CD4-positive, alpha-beta T cell treated with Interleukin-2 at 100 ng/mL for 4 hours (primary cell): ENCODE results near the gene BAIAP2.
"Not testable (repeated sequence)": the region's sequence is repeated elsewhere in the genome, so short reads cannot be mapped to it uniquely, and the experiment has no call there.

Source experiments
- DNase-seq: peaks from one replicate; pipeline ENCODE4 v3.0.0-alpha.2; 2020; ENCODE audit warnings: low spot score

BAIAP2 gene

DNA sequence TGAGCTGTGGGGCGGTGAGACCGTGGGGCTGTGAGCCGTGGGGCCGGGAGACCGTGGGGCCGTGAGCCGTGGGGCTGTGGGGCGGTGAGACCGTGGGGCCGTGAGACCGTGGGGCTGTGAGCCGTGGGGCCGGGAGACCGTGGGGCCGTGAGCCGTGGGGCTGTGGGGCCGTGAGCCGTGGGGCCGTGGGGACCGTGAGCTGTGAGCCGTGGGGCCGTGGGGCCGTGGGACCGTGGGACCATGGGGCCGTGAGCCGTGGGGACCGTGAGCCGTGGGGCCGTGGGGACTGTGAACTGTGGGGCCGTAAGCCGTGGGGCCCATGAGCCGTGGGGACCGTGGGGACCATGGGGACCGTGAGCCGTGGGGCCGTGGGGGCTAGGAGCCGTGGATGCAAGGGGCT, 105.7 kb downstream of the BAIAP2 start:
- DNase-seq, result no peak

DNA sequence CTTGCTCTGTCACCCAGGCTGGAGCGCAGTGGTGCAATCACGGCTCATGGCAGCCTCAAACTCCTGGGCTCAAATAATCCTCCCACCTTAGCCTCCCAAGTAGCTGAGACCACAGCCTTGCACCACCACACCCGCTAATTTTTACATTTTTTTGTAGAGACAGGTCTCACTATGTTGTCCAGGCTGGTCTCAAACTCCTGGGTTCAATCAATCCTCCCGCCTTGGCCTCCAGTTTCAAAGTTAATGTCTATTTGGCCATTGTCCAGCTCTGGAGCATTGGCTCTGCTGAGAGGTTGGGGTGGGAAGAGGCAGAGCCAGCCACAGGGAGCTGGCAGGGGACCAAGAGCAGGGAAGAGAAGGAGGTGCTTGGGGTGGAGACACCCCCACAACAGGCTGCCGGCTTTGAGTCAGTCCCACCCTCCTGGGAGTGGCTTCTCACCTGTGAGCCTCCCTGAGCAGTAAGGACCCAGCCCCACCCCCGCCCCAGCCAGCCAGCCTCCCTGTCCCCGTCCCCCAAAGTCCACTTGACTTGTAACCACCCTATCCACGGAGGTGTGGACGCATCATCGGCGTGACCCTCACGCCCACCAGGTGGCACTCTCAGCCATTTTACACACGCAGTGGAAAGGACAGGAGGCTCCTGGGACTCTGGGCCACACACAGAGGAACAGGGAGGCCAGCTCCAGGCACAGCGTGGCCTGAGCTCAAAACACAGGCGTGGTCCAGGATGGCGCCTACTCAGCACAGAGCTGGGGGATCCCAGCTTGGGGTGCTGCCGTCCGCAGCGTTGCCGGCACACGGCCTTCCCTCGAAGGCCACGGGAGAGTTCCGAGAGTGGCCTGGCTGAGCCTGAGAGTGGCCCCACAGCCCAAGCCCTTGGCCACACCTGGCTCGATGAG, 107.6 kb downstream of the BAIAP2 start:
- DNase-seq, result peak; percentile 61

DNA sequence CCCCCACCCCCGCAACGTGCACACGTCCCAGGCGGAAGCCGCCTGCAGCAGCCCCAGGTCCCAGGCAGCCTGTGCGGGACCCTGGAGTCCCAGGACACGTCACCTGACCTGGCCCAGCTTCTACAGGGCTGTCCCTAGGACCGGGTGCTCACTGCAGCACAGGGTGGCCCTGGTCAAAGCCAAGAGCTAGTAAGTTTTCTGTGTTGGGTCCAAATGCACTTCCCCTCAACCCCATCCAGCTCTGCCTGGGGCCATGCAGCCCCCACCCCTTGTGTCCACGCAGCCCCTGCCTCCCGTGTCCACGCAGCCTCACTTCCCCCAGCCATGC, 108.2 kb downstream of the BAIAP2 start:
- no peak for DNase-seq

DNA sequence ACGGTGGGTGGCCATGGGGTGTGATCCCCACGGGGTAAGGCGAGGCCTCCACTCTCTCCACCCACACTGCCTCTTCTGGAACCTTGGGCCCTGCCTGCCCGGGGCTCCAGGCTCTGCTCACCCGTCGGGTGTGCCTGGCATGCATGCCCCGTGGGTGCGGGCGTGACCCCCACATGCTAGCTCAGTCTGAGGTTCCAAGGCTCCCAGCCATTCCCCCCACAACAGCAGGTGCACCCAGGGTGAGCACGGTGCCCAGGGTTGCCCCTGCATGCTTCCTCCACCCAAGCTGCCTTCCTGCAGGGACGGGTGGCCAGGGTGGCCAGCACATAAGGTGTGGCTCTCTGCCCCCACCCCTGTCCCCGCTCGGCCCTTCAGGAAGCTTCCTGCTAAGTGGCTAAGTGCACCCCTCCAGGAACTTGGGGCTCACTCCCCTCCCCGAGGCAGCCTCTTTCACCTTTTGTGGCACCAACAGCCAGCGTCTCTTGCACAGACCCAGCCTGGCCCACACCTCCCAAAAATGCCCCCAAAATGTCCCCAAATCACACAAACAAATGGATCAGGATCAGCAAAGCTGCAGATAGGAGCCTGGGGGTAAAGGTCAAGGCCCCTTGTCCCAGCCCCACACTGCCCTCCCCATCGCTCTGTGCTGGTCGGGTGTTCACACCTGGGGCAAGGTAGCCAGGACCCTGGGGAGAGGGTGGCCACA, 108.9 kb downstream of the BAIAP2 start:
- DNase-seq, result no peak

DNA sequence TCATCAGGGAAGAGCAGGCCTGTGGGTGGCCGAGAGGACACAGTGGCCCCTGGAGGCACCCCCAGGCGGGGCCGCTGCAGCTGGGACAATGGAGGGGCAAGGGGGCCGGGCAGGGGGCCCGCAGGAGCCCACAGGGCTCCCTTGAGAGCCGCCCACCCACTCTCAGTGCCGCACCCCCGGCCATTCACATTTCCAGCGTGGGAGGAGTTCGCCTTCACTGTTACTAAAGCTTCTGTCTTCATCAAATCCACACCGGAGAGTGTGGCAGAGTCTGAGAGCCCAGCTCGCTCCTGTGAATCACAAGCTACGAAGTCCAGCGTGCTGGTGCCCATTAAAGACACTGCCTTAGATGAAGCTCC, 109.5 kb downstream of the BAIAP2 start:
- no peak for DNase-seq

DNA sequence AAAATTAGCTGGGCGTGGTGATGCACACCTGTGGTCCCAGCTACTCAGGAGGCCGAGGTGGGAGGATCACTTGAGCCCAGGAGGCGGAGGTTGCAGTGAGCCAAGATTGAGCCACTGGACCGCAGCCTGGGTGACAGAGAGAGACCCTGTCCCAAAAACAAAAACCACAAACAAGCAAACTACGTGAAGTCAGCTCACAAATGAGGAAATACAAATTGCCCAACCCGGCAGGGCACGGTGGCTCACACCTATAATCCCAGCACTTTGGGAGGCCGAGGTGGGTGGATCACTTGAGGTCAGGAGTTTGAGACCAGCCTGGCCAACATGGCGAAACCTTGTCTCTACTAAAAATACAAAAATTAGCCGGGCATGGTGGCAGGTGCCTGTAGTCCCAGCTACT, 111.3 kb downstream of the BAIAP2 start:
- DNase-seq, result not testable (repeated sequence)

DNA sequence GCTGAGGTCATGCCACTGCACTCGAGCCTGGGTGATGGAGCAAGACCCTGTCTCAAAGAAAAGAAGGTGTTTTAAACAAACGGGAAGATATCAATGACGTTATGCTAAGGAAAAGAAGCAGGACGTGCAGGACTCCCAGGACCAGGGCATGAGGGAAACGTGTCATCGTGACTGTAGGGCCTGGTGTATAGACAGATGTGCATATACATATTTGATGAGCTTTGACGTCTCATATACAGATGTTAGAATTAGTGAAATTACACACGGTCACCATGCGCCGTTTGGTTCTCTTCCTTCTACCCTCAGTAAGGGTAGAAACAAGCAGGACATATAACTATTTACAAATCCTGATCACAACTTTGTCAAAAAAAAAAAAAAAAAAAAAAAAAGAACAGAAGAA, 112.8 kb downstream of the BAIAP2 start:
- DNase-seq, result no peak

DNA sequence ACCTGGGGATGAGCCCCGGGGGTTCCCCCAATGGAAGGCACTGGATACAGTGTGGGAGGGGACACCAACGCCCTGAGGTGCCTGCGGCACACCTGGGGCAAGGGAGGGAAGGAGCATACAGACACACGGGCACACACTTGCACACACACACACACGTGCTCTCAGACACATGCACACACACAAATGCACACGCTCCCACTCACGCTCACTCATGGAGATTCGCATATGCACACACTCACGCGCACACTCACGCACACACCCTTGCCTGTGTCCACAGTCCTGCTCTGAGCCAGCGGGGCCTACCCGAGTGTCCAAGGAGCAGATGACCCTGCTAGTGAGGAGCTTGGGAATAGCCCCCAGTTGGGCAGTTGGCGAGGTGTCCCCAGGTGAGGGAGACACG, 113.6 kb downstream of the BAIAP2 start:
- DNase-seq, result no peak

DNA sequence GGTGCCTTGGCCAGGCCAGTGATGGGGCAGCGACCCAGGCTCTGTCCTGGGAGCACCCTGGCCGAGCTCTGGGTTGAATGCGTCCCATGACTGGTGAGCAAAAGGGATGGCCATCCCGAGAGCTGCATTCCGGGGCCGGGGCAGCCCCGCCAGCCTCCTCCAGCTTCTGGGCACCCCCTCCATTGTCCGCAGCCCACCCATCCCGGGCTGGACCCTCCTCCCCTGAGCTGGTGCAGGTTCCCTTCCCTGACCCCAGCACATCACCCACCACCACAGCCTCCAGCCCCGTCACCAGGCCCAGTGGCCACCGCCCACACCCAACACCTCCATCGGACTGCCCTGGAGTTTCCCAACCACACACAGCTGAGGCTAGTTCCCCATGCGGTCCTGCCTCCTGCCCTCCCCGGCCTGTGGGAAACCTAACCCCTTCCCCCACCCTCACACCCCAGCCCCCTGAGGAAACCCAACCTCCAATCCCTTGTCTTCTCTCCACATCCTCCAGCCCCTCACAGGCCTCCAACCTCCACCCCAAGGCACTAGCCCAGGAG, 114.1 kb downstream of the BAIAP2 start:
- DNase-seq, result no peak

DNA sequence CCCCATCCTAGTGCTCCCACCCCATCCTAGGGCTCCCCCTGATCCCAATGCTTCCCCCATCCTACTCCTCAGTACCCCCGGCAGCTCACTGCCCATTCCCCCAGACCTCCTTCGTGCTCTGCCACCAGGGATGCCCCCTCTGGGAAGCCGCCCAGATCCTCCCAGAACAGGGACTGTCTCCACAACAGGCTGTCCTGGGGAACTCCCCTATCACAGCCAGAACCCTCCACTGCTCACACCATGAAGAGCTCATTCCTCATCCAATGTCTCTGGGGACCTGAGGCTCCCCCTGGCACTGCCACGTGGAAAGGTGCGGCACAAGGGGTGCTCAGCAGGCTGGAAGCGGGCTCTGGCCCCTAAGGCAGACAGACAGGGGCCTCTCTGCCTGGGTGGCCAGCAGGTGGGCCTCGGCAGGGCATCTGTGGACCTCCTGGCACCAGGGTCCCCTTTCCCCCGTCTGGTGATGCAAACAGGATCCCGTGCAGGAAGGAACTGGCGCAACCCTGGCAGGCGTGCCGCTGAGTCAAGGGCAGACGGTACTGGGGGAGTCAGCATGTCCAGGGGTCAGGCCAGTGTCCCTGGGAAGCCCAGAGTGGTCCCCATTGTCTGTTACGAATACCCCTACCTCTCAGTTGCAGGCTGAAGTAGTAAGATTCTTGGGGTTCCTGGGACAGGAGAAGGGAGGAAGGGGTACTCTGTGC, 115.6 kb downstream of the BAIAP2 start:
- DNase-seq, result no peak

DNA sequence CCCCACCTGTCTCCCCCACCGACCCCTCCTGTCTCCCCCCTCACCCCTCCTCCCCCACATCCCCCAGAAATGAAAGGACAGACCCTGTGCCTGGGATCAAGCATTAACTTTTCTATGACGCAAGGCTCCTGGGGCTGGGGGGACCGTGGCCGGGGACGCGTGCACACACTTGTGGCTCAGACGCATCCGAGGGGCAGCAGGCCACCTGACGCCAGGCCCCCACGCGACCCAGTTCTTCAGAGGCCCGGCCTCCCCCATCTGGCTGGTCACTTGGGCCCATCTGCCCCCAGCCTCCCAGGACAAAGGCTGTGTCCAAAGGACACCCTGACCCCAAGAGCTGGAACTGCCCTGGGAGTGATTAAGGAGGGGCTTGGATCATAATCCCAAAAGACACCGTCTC, 116.3 kb downstream of the BAIAP2 start:
- DNase-seq, result no peak

DNA sequence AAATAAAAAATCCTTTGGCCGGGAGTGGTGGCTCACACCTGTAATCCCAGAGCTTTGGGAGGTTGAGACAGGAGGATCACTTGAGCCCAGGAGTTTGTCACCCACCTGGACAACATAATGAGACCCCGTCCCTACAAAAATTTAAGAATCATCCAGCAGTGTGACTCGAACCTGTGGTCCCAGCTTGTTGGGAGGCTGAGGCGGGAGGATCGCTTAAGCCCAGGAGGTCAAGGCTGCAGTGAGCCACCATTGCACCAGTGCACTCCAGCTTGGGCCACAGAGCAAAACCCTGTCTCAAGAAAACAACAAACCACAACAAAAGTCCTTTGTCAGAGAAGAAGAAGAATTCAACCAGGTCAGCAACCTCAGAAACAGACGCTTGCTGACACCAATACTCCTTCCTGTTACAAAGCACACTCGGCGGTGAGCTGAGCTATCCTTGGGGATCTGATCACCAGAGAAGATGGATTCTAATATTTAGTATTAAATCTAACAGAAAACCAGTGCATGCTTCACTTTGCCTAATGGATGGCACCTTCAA, 117.4 kb downstream of the BAIAP2 start:
- DNase-seq, result no peak

DNA sequence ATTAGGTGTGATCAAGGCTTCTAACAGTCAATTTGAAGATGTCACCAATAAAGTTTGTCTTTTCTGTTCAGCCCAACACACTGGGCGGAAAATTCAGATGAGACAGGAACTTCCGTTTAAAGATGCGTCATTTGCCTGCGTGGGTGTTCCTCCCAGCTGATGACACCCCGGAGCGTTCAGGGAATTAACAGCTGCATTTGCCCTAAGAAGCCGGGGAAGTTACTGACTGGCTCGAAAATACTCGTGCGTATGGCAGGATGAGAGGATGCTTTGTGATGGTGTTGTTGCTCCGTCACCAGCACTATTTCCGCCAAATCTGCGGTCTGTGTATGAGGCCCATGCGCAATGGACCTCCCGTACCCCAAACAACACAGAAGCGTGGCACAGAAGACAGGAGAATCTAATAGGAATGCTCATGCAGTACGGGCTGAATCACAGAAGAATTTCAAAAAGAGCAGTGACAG, 118.4 kb downstream of the BAIAP2 start:
- peak; percentile 18 for DNase-seq

DNA sequence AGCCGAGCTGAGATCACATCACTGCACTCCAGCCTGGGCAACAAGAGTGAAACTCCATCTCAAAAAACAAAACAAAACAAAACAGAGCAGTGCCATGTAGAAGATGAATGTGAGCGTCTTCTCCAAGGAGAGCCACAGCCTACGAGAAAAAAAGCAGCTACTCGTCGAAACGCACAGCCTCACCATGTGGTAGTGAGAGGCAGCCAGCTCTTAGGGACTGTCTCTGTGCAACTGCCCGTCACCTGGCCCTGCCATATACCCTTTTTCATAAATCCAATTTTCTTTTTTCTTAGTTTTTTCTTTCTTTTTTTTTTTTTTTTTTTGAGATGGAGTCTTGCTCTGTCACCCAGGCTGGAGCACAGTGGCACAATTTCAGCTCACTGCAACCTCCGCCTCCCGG, 119.1 kb downstream of the BAIAP2 start:
- not testable (repeated sequence) for DNase-seq

DNA sequence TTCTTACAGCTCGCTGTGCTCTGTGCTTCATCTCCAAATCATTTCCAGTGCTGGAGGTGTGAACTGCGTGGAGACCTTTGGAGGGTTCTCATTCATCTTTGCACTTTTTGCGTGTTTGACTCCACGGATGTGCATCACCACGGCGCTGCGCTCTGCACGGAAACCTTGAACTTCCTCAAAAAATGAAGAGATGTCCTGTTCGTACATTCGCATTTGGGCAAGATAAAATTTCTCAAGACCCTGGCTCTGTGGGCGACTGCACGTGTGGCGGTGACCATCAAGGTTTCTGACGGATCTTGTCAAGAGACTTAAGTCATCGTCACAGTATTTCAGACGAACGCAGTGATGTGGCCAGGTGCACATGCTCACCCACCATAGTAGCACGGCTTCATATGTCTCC, 120.0 kb downstream of the BAIAP2 start:
- no peak for DNase-seq

DNA sequence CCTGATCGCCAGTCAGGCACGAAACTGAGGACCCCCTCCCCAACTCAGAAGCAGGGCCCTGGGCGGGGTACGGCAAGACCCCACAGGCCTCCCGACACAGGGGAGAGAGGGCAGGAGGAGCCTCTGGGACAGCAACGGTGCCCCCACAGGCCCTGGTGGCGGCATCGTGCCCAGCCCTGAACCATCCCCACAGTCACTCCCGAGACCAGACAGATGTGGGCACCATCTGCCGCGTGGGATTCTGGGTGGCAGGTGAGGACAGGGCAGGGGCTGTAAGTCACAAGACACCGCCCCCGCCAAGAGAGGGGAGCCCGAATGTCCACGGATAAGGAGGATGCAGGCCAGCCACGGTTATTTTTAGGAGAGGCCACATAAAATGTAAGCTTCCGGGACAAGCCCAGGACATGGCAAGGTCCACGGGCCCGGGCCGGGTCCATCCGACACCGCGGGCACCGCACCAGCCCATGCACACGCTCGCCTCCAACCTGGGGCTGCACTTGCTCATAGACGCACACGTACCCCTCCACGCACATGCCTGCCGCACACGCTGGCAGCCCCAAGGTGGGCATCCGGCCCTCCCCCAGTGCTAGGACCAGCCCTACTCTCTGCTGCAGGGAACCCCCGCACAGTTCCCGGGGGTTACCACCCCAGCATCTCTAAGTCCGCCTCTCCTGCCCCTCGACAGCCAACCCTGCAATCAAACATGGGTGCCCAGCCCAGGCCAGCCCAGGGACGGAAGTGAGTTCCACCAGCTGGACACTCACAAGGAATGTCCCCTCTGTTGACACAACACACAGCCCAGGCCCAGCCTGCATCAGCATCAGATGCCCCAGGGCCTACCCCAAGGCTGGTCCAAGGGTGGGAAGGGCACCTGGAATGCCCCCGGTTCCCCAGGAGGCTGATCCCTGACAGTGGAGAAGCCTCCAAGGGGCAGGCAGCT, 122.2 kb downstream of the BAIAP2 start:
- no peak for DNase-seq

DNA sequence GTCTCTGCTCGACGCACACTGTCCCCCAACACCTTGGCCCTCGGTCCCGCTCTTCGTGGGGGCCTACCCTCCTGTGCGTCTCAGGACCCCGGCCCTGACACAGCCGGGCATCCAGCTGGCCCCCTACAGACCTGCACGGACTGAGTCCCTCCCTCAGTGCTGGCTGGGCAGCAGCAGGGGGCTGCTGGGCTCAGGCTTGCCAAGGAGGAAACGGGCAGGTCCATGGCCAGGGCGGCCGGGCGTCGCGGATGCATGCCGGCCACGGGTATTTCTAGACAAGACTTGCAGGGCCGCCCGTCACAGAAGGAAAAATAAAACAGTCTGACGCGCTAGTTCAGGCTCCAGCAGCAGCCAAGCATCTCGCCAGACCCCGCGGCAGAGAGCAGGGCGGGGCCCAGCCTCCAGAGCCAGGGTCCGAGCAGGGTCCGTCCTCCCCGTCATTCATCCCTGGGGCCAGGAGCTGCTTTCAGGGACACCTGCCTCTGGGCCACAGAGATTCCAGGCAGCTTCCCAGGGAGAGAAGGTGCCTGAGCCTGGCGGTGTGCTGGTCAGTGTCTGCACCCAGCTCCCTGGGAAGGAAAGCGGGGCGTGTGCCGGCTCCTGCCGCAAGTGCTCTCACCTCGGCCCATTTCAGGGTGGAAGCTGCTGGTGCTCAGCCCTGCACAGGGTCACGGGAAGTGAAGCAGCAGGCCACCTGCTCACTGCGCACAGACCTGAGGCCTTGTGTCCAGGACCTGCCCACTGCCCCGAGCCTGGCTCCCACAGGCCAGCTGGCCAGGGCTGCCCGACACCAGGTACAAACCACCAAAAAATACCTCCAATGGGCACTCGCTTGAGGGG, 123.1 kb downstream of the BAIAP2 start:
- DNase-seq, result no peak

DNA sequence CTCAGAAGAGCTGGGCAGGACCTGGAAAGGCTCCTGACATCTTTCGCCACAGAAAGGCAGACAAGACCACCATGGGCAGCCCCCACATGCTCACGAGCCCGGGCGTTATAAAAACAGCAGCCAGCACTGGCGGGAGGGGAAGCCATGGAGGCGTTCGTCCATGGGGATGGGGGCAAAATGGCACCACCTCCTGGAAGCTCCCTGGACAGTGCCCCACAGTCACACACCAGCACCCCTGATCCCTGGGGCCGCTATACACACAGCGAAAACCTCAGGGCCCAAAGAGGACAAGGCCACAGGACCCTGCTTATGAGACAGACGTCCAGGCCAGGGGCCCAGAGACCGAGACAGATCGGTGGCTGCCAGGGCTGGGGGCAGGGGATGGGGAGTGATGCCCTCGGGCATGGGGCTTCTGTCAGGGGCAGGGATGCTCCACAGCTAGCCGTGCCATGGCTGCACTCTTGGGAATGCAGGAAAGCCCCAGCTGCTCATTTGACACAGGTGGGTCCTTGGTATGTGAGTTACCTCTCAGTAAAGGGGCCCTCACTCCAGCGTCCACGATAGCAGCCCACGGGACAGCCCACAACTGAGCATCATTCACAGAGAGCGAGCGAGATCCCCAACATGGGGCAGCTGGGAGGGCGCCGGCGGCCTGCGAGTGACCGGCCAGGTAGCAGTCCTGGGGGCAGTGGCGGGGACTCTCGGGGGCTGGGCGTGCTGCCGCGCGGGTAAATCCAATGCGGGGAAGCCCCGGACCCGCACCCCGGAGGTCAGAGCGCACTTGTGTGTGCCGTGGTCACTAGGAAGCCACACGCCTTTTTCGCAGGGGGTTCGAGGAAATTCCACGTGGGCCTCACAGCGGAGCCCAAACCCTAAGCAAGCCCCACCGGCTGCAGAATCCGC, 124.0 kb downstream of the BAIAP2 start:
- DNase-seq, result no peak

DNA sequence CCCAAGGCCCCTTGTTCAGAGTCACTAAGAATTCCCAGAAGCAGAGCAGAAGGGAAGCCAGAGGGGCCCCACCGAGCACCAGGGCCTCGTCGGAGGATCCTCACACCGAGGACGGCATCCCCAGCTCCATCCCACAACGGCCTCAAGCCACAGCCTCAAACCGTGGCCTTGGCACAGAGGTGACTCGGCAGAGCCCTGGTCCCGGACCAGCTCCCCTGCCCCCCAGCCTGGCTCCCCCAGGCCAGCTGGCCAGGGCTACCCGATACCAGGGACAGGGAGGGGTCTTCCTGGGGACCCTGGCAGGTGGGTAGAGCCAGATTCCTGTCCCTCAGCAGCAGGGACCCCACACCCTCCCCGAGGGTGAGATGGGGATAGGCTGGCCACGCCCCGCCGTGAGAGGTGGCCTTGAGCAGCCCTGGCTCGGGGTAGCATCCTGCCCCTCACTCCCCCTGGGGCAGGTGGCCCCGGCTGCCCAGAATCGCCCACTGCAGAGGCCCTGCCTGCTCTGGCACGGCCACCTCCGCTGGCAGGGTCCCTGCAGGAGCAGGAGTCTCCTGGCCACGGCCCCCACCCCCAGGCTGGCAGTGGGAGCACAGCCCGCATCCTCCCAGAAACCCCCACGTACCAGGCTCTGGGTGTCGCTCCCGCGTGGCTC, 124.8 kb downstream of the BAIAP2 start:
- no peak for DNase-seq
